A549 (cell line): ENCODE data around the gene HINT1.

Experiments
- KDM1A ChIP-seq: fragments of 200-600 bp; sonication (generic); IDR thresholded peaks from 2 replicates; pipeline ENCODE4 v1.6.1; 2016; ENCODE audit warnings: low read depth, mild to moderate bottlenecking
- MAZ ChIP-seq: fragments of 150-350 bp; IDR thresholded peaks from 2 replicates; pipeline ENCODE4 v1.6.1; 2014; ENCODE audit warnings: antibody characterized with exemption, low read depth, low read length, borderline replicate concordance
- RAD21 ChIP-seq, 2 experiments: fragments of >200 bp in 1 of 2; sonication (Bioruptor Twin) in 1 of 2; formaldehyde crosslinking in 1 of 2; IDR thresholded peaks in 1 of 2; conservative IDR thresholded peaks in 1 of 2; 2 replicates in 1 of 2; 3 replicates in 1 of 2; pipeline ENCODE4 v1.6.1; 2012 to 2018; ENCODE audit warnings: inconsistent platforms in 1 of 2
- RFX5 ChIP-seq: fragments of 450-650 bp; IDR thresholded peaks from 2 replicates; pipeline ENCODE4 v1.7.1; 2014; ENCODE audit warnings: antibody characterized with exemption, mild to moderate bottlenecking, moderate library complexity
- TF ChIP-seq, protein P1 (sequence below): fragments of 200-600 bp; sonication (generic); IDR thresholded peaks from 2 replicates; pipeline ENCODE4 v1.6.1; 2016; ENCODE audit warnings: antibody characterized with exemption, mild to moderate bottlenecking, moderate library complexity
- TF ChIP-seq, protein P2 (sequence below): IDR thresholded peaks from 2 replicates; pipeline ENCODE4 v1.6.1; 2012

DNA sequence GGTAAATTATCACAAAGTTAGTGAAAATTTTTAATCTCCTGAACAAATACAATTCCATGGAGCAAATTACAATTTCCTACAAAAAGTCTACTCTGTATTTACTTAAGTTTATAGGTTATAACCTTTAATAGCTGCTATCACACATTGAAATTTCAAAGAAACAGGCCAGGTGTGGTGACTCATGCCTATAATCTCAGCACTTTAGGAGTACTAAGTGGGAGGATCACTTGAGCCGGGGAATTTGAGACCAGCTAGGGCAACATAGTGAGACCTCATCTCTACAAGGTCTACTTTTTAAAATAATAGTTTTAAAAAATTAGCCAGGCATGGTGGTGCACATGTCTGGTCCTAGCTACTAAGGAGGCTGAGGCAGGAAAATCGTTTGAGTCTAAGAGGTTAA is 50.3 kb downstream of the HINT1 start:
- TF ChIP-seq RAD21 (conservative IDR thresholded peaks at IDR 0.05 in 1 of 2, IDR thresholded peaks at IDR 0.05 in 1 of 2) (no peak), RFX5 (no peak), MAZ (no peak), KDM1A (no peak)
- TF ChIP-seq, protein P1, sequence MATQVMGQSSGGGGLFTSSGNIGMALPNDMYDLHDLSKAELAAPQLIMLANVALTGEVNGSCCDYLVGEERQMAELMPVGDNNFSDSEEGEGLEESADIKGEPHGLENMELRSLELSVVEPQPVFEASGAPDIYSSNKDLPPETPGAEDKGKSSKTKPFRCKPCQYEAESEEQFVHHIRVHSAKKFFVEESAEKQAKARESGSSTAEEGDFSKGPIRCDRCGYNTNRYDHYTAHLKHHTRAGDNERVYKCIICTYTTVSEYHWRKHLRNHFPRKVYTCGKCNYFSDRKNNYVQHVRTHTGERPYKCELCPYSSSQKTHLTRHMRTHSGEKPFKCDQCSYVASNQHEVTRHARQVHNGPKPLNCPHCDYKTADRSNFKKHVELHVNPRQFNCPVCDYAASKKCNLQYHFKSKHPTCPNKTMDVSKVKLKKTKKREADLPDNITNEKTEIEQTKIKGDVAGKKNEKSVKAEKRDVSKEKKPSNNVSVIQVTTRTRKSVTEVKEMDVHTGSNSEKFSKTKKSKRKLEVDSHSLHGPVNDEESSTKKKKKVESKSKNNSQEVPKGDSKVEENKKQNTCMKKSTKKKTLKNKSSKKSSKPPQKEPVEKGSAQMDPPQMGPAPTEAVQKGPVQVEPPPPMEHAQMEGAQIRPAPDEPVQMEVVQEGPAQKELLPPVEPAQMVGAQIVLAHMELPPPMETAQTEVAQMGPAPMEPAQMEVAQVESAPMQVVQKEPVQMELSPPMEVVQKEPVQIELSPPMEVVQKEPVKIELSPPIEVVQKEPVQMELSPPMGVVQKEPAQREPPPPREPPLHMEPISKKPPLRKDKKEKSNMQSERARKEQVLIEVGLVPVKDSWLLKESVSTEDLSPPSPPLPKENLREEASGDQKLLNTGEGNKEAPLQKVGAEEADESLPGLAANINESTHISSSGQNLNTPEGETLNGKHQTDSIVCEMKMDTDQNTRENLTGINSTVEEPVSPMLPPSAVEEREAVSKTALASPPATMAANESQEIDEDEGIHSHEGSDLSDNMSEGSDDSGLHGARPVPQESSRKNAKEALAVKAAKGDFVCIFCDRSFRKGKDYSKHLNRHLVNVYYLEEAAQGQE, result no peak
- TF ChIP-seq, protein P2, sequence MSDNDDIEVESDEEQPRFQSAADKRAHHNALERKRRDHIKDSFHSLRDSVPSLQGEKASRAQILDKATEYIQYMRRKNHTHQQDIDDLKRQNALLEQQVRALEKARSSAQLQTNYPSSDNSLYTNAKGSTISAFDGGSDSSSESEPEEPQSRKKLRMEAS, result no peak
